K562 (cell line): Measurements from ENCODE around the gene PLEKHA5. TPM values are rescaled to one million over a fixed set of nuclear protein-coding genes. Genes with fewer than 3 reads are reported as not detected.
A peak's percentile ranks its signal among the peaks of the same experiment; 100 is the strongest.

ENCODE experiments used
- PHF8 ChIP-seq: fragments of 200-600 bp; sonication (generic); IDR thresholded peaks from 2 replicates; pipeline ENCODE4 v1.6.1; 2012; ENCODE audit warnings: mixed run types, mild to moderate bottlenecking, inconsistent platforms, low read length, moderate library complexity, borderline replicate concordance
- YY1 ChIP-seq, 3 experiments: IDR thresholded peaks; 2 replicates each; pipeline ENCODE4 v1.6.1; 2011; ENCODE audit warnings: low read length in 2 of 3, mild to moderate bottlenecking in 2 of 3, moderate library complexity in 2 of 3, borderline replicate concordance in 1 of 3, control low read depth in 1 of 3, low read depth in 1 of 3; ENCODE audit not compliant: insufficient read depth in 3 of 3, insufficient replicate concordance in 2 of 3, control insufficient read depth in 1 of 3, insufficient read length in 1 of 3; ENCODE audit errors: extremely low read depth in 1 of 3
- ZFP36 ChIP-seq: fragments of 150-350 bp; IDR thresholded peaks from 2 replicates; pipeline ENCODE4 v1.6.1; 2018; ENCODE audit warnings: low read length, low read depth; ENCODE audit not compliant: partially characterized antibody
- ZFX ChIP-seq: sonication (generic); formaldehyde crosslinking; IDR thresholded peaks from 2 replicates; pipeline ENCODE4 v1.8.0; 2022; ENCODE audit warnings: mild to moderate bottlenecking, missing genetic modification reagents, moderate library complexity
- polyA plus RNA-seq, 8 experiments: library from polyadenylated mRNA; depleted of rRNA in 4 of 8; stranded (reverse) in 5 of 8; unstranded in 3 of 8; fragments of >200 nt; fragmentation: Nextera tagmentation in 2 of 8; fragmentation: Illumina TruSeq in 1 of 8; extraction: Ambion mirVana in 2 of 8; extraction: Trizol in 1 of 8; gene quantifications; 2 replicates each; pipeline versions ENCODE4 v1.2.1 to v1.2.3, GENCODE V29; 2011 to 2014; ENCODE audit warnings: inconsistent platforms in 1 of 8, missing spikeins in 1 of 8
- total RNA-seq, 7 experiments: library from RNA; depleted of rRNA in 6 of 7; stranded (reverse); fragments of >200 nt in 6 of 7; fragmentation: Illumina TruSeq in 2 of 7; extraction: Trizol in 2 of 7; gene quantifications; 2 replicates each; pipeline versions ENCODE4 v1.2.1 to v1.2.3, GENCODE V29; 2011 to 2021; ENCODE audit warnings: low replicate concordance in 1 of 7
- TF ChIP-seq, protein P1 (sequence below): fragments of 450-650 bp; IDR thresholded peaks from 2 replicates; pipeline ENCODE4 v1.6.1; 2017; ENCODE audit warnings: mild to moderate bottlenecking, moderate library complexity
- TF ChIP-seq, protein P2 (sequence below), 2 experiments: fragments of 450-650 bp in 1 of 2; sonication (generic) in 1 of 2; formaldehyde crosslinking in 1 of 2; IDR thresholded peaks in 1 of 2; conservative IDR thresholded peaks in 1 of 2; 2 replicates each; pipeline versions ENCODE4 v1.6.1 to v1.8.1; 2016 to 2023; ENCODE audit warnings: mild to moderate bottlenecking in 2 of 2, moderate library complexity in 2 of 2, inconsistent platforms in 1 of 2, missing genetic modification reagents in 1 of 2

PLEKHA5 gene
- total and polyA plus RNA-seq, 9 of the 15 experiments (the other 6 are each of a cell fraction or from before 2014, with no cell fraction given): 7.2 to 26.2 (median 17.4) TPM

DNA sequence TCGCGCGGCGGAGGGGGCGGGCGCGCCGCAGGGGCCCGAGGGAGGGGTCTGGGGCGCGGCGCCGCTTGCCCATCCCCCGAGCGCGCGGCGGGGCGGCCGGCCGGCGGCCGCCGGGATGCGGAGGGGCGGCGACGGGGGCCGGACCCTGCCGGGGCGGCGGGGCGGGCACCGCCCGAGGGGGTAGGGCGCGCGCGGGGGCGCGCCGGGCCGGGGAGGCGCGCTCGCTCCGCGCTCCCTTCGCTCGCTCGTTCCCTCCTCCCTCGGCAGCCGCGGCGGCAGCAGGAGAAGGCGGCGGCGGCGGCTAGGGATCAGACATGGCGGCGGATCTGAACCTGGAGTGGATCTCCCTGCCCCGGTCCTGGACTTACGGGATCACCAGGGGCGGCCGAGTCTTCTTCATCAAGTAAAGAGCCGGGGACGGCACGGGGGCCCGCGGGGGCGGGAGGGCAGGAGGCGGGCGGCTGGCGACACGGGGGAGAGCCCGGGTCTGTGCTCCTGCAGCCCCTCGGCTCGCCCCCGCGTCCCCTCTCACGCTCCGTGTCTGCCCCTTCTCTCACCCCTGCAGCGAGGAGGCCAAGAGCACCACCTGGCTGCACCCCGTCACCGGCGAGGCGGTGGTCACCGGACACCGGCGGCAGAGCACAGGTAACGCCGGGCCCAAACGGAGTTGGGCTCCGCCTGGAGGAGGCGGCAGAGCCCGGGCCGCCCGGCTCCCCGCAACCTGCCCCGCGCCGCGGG is at the start of gene PLEKHA5 (continued):
- TF ChIP-seq, protein P1, sequence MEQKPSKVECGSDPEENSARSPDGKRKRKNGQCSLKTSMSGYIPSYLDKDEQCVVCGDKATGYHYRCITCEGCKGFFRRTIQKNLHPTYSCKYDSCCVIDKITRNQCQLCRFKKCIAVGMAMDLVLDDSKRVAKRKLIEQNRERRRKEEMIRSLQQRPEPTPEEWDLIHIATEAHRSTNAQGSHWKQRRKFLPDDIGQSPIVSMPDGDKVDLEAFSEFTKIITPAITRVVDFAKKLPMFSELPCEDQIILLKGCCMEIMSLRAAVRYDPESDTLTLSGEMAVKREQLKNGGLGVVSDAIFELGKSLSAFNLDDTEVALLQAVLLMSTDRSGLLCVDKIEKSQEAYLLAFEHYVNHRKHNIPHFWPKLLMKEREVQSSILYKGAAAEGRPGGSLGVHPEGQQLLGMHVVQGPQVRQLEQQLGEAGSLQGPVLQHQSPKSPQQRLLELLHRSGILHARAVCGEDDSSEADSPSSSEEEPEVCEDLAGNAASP: no peak
- TF ChIP-seq PHF8: peak; percentile 33; the same call in 1 of the 2 replicates
- peak; percentile 30 for TF ChIP-seq ZFP36
- peak; percentile 55 for TF ChIP-seq ZFX (CRISPR knock-in tag)
- TF ChIP-seq YY1 (IDR thresholded peaks at IDR 0.05; ENCODE audit: borderline replicate concordance in 1 of 3, control insufficient read depth in 1 of 3, extremely low read depth in 1 of 3, insufficient read depth in 3 of 3, insufficient read length in 1 of 3, insufficient replicate concordance in 2 of 3, low read depth in 1 of 3, low read length in 2 of 3): peak in 1 of 3 experiments; percentile 77
- TF ChIP-seq, protein P2, sequence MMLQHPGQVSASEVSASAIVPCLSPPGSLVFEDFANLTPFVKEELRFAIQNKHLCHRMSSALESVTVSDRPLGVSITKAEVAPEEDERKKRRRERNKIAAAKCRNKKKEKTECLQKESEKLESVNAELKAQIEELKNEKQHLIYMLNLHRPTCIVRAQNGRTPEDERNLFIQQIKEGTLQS (IDR thresholded peaks at IDR 0.05): no peak
- TF ChIP-seq, protein P2 (CRISPR knock-in tag; conservative IDR thresholded peaks at IDR 0.05): no peak
